Astrocyte (in vitro differentiated cells and primary cell): ENCODE measurements around the gene LRBA.

Experiments used
- CTCF ChIP-seq: IDR thresholded peaks from 2 replicates; pipeline ENCODE4 v1.5.1; 2011; ENCODE audit warnings: low read depth, mild to moderate bottlenecking, inconsistent platforms, low read length, moderate library complexity; ENCODE audit not compliant: insufficient read depth
- EZH2 ChIP-seq: IDR thresholded peaks from 2 replicates; pipeline ENCODE4 v1.6.1; 2012; ENCODE audit warnings: mild to moderate bottlenecking, low read length, inconsistent platforms; ENCODE audit not compliant: insufficient read depth

GRCh38 chr4:150682126-150682525 is 333.0 kb downstream of the LRBA start:
- TF ChIP-seq CTCF (no peak), EZH2 (no peak)
